GM21526 (cell line): ENCODE results near the gene PLEKHF1.

Experiments
- ATAC-seq: cut with Tn5 transposase; IDR thresholded peaks from one replicate; pipeline ENCODE4 v1.9.1; 2021; ENCODE audit warnings: moderate library complexity; ENCODE audit not compliant: unreplicated experiment, low FRiP score

Gene PLEKHF1

DNA sequence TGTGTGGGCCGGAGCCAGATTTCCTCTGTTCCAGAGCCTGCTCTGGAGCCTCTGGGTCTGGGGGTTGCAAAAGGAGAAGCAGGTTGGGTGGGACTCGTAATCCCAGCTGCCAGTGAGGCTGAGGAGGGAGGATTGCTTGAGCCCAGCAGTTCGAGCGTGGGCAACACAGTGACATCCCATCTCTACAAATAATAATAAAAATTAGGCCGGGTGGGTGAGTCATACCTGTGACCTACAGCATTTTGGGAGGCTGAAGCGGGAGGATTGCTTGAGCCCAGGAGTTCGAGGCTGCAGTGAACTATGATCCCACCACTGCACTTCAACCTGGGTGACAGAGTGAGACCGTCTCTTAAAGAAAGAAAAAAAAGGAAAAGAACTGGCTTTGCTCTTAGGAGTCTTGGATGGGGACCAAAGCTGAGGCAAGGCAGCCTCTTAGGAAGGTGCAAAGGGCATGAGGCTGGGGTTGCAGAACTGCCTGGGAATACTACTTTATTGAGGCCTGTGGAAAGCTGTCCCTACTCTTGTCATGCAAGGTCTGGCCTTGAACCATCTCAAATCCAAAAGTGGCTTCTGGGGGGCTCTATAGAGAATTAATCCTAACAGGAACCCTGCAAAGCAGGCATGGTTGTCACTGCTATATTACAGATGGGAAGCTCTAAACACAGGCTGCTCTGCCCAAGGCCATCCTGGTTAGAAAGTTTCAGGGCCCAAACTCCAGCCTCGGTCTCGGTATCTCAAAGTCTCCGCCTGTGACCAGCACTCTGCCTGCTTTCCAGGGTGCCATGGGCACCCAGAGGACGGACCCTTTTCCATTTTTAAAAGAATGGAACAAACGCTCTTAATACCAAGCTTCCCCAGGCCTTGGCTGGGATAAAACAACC is 50.7 kb downstream of the PLEKHF1 start:
- no peak for ATAC-seq

DNA sequence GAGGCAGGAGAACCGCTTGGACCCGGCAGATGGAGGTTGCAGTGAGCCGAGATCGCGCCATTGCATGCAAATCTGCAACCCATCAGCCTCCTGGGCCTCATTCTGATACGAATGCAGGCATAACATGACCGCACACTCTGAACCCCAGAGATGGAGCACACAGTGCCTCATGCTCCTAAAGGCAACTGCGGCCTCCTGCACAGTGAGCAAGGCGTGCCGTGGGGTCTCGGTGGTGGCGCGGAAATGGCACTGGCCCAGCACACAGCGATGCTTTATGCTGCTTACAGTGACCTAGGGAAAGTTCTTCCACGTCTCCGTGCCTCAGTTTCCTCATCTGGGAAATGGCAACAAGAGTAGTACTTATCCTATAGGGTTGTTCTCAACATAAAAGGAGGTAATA is 51.8 kb downstream of the PLEKHF1 start:
- no peak for ATAC-seq

DNA sequence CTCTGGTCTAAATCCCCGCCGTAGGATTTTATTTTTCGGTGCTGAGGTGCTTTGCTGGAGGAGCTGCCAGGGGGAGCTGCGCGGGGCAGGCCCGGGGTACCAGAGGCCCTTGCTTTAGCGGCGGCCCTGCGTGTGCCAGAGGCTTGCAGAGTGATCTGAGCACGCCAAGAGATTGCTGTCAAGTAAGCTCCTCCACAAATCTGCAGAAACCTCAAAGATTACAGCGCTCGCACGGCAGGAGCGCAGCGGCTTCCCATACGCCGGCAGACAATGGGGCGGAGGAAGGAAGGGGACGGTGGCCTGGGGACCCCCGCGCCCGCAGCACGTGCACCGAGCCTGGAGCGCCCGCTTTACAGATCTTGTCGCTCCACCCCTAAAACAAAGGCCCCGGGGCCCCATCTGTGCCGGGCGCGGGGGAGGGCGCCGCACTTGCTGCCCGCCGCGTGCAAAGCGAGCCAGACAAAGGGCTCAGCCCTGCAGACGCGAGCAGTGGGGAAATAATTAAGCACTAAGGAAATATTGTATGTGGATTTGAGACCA is 58.9 kb downstream of the PLEKHF1 start:
- ATAC-seq = no peak

DNA sequence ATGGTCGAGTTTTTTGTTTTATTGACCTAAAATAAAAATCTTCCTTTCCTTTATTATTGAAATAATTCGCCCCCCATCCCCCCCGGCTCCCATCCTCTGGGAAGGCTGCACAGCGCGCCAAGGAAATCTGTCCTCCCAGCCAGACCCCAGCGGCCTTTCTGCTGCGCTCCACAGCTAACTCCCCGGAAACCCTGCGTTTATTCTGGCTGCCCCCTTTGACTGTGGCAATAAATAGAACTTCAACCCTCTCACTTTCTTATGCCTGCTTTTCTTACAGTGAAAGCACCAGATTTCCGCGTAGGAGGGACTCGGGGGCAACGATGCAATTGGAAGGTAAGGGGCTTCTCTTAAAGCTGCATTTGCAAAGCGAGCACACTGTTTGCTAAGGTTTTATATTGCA is 59.5 kb downstream of the PLEKHF1 start:
- ATAC-seq = no peak
